Osteoblast (primary cell): Measurements from ENCODE around the gene GIPC2. TPM values are rescaled to one million over a fixed set of nuclear protein-coding genes. Genes with fewer than 3 reads are reported as not detected.

Experiments used
- DNase-seq: peaks from one replicate; pipeline ENCODE4 v3.0.0; 2011; ENCODE audit warnings: low spot score, mixed read lengths; ENCODE audit not compliant: insufficient read length; ENCODE audit errors: missing footprints
- H2AFZ ChIP-seq: 2 replicates; pipeline ENCODE4 v1.6.0; 2011; ENCODE audit warnings: mild to moderate bottlenecking, low read length
- H3K27ac ChIP-seq: 2 replicates; pipeline ENCODE4 v1.5.1; 2011; ENCODE audit warnings: mild to moderate bottlenecking, low read depth, low read length, moderate library complexity
- H3K27me3 ChIP-seq: 2 replicates; pipeline ENCODE4 v1.6.0; 2012; ENCODE audit warnings: mild to moderate bottlenecking, control low read depth, inconsistent platforms, low read length, moderate library complexity; ENCODE audit not compliant: insufficient read depth
- H3K36me3 ChIP-seq: 2 replicates; pipeline ENCODE4 v1.5.1; 2011; ENCODE audit warnings: mild to moderate bottlenecking, low read length, control low read depth, moderate library complexity; ENCODE audit not compliant: insufficient read depth
- H3K4me1 ChIP-seq: 2 replicates; pipeline ENCODE4 v1.5.1; 2011; ENCODE audit warnings: mild to moderate bottlenecking, low read length, control low read depth, moderate library complexity; ENCODE audit not compliant: insufficient read depth
- H3K4me2 ChIP-seq: 2 replicates; pipeline ENCODE4 v1.6.0; 2011; ENCODE audit warnings: mild to moderate bottlenecking, low read length; ENCODE audit not compliant: insufficient read depth
- H3K4me3 ChIP-seq: fragments of 200-600 bp; sonication (generic); 3 replicates; pipeline ENCODE4 v1.5.1; 2012; ENCODE audit warnings: mild to moderate bottlenecking, low read length, inconsistent platforms; ENCODE audit not compliant: insufficient read depth
- H3K79me2 ChIP-seq: 2 replicates; pipeline ENCODE4 v1.6.0; 2012; ENCODE audit warnings: mild to moderate bottlenecking, low read length, control low read depth, inconsistent platforms; ENCODE audit not compliant: insufficient read depth
- H3K9me3 ChIP-seq: 2 replicates; pipeline ENCODE4 v1.5.1; 2011; ENCODE audit warnings: low read depth, low read length, control low read depth
- H4K20me1 ChIP-seq: 2 replicates; pipeline ENCODE4 v1.6.0; 2012; ENCODE audit warnings: mild to moderate bottlenecking, low read length, control low read depth; ENCODE audit not compliant: insufficient read depth
- total RNA-seq: library from RNA; depleted of rRNA; stranded (reverse); fragments of >200 nt; gene quantifications from 2 replicates; pipeline ENCODE4 v1.2.3, GENCODE V29; 2012
- TF ChIP-seq, protein P1 (sequence below): IDR thresholded peaks from 2 replicates; pipeline ENCODE4 v1.5.1; 2011; ENCODE audit warnings: mild to moderate bottlenecking, low read depth, low read length, moderate library complexity; ENCODE audit errors: extremely low read depth

GIPC2 gene
- total RNA-seq, 1 donor, result 0.36 TPM

DNA sequence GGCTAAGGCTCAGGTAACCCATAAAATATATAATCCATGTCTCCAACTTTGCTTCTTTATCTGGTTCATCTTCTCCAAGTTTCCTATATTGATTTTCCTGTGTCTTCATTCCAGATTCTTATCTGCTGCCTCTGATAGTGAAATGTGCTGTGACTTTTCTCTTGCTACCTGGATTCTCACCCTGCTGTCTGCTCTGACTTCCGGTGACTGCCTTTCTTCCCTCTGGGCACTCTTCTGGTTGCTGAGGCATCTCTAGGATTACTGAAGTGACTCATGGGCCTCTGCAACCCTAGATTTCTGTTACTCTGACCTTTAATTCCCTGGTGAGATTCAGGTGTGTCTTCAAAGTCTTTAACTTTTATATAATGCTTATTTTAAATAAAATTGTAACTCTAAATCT is 46.9 kb downstream of the GIPC2 start:
- no peak overlapping the region for H3K4me3 ChIP-seq
- H3K27ac ChIP-seq, result no peak overlapping the region
- H3K79me2 ChIP-seq, result no peaks in the 10 kb centered on the region
- no peaks in the 10 kb centered on the region for H3K9me3 ChIP-seq
- H3K36me3 ChIP-seq, result no peaks in the 10 kb centered on the region
- TF ChIP-seq, protein P1, sequence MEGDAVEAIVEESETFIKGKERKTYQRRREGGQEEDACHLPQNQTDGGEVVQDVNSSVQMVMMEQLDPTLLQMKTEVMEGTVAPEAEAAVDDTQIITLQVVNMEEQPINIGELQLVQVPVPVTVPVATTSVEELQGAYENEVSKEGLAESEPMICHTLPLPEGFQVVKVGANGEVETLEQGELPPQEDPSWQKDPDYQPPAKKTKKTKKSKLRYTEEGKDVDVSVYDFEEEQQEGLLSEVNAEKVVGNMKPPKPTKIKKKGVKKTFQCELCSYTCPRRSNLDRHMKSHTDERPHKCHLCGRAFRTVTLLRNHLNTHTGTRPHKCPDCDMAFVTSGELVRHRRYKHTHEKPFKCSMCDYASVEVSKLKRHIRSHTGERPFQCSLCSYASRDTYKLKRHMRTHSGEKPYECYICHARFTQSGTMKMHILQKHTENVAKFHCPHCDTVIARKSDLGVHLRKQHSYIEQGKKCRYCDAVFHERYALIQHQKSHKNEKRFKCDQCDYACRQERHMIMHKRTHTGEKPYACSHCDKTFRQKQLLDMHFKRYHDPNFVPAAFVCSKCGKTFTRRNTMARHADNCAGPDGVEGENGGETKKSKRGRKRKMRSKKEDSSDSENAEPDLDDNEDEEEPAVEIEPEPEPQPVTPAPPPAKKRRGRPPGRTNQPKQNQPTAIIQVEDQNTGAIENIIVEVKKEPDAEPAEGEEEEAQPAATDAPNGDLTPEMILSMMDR, result no peak
- H4K20me1 ChIP-seq, result no peaks in the 10 kb centered on the region
- no peak overlapping the region for H2AFZ ChIP-seq
- peaks cover 39% of the 10 kb centered on the region for H3K4me1 ChIP-seq
- no peak for DNase-seq
- no peak overlapping the region for H3K4me2 ChIP-seq
- H3K27me3 ChIP-seq, result no peaks in the 10 kb centered on the region

DNA sequence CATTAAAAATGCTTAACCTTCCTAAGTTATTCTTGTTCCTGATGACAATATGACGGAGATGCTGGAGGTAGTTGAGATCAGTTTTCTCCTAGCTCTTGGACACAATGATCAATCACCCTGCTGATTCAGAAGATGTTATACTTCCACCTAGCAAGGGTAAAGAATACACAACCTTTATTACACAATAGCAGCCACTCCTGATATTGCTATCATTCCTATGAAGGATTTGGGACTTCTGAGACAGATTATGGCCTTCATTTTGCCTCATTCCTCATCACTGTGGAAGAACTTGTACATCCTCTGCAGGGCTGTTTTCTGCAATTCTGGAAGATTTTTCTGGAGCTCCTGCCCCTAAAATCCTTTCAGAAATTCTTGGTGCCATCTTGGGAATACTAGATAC is 47.8 kb downstream of the GIPC2 start:
- H3K27ac ChIP-seq, result no peak overlapping the region
- peaks cover 40% of the 10 kb centered on the region for H3K4me1 ChIP-seq
- H2AFZ ChIP-seq, result no peak overlapping the region
- H3K4me2 ChIP-seq, result no peak overlapping the region
- no peaks in the 10 kb centered on the region for H3K36me3 ChIP-seq
- no peaks in the 10 kb centered on the region for H3K9me3 ChIP-seq
- no peaks in the 10 kb centered on the region for H3K27me3 ChIP-seq
- TF ChIP-seq, protein P1, result no peak
- DNase-seq, result no peak
- no peaks in the 10 kb centered on the region for H4K20me1 ChIP-seq
- no peak overlapping the region for H3K4me3 ChIP-seq
- H3K79me2 ChIP-seq, result no peaks in the 10 kb centered on the region

DNA sequence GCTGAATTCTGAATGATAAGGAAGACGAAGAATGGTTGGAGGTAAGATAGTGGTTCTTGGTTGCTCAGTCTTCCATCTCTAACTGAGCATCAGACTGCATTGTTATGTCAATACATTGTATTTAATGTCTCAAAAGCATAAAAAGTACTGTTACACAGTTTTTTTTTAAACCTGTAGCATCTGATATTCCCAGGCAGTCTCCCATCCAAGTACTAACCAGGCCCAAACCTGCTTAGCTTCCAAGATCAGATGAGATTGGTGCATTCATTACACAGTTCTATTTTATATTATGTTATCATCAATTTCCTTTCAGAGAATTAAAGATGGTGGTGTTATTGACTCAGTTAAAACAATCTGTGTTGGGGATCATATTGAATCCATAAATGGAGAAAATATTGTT is 48.9 kb downstream of the GIPC2 start:
- no peaks in the 10 kb centered on the region for H3K79me2 ChIP-seq
- H3K4me1 ChIP-seq, result peaks cover 36% of the 10 kb centered on the region
- DNase-seq, result no peak
- peak overlapping the region; percentile 73 for H3K27ac ChIP-seq
- H3K9me3 ChIP-seq, result no peaks in the 10 kb centered on the region
- no peaks in the 10 kb centered on the region for H3K27me3 ChIP-seq
- H3K4me3 ChIP-seq, result no peak overlapping the region
- H3K36me3 ChIP-seq, result no peaks in the 10 kb centered on the region
- TF ChIP-seq, protein P1, result no peak
- no peak overlapping the region for H3K4me2 ChIP-seq
- no peak overlapping the region for H2AFZ ChIP-seq
- no peaks in the 10 kb centered on the region for H4K20me1 ChIP-seq

DNA sequence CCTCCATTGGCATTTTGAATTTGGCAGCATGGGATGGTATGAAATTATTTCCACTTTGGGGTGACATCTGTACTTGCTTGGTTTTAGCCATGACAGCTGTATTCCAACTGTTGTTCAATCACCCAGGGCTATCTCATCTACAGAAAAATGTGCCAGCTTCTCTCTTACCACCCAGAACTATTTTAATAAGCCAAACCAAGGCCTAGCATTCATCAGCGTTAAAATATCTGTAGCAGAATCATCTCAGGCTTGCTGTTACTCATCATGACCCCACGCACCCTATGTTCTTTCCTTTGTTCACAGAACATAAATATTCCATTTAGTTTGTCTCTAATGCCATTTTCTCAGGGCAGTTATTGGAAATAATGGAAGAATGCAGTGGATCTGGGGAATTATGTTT is 49.8 kb downstream of the GIPC2 start:
- TF ChIP-seq, protein P1, result no peak
- Histone ChIP-seq H3K36me3 (no peaks in the 10 kb centered on the region), H3K4me3 (no peak overlapping the region), H4K20me1 (no peaks in the 10 kb centered on the region), H3K4me2 (peak overlapping the region; percentile 41), H3K4me1 (peaks cover 34% of the 10 kb centered on the region), H3K9me3 (no peaks in the 10 kb centered on the region), H3K79me2 (no peaks in the 10 kb centered on the region), H3K27ac (peak overlapping the region; percentile 73), H2AFZ (no peak overlapping the region), H3K27me3 (no peaks in the 10 kb centered on the region)
- peak; percentile 58 for DNase-seq
